ENCODE data around the gene SAMD11.

DNA sequence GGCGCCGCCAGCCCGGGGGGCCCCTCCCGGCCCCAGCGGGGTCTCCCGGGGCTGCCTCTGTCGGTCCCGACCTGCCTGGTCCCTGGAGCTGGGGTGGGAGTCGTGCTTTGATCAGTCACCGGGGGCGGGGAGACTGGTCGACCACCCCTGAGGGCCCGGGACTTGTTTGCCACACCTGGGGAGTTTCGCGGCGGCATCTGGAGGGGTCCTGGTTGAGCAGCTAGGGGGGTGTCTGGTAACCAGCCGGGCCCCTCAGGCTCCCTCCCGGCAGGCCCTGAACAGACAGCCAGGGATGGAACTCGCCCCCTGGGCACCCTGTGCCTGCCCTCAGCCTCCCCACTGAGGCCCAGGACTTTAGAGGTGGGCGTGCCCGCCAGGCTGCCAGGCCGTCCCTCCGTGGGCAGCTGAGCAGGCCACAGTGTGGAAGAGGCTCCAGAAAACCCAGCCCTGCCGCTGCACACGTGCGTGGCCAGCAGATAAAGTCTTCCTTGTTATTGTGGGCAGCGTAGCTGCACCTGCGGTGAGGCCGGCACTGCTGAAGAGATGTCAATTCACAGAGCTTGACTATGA, 13.3 kb upstream of the SAMD11 start:
- TF ChIP-seq, protein P1, sequence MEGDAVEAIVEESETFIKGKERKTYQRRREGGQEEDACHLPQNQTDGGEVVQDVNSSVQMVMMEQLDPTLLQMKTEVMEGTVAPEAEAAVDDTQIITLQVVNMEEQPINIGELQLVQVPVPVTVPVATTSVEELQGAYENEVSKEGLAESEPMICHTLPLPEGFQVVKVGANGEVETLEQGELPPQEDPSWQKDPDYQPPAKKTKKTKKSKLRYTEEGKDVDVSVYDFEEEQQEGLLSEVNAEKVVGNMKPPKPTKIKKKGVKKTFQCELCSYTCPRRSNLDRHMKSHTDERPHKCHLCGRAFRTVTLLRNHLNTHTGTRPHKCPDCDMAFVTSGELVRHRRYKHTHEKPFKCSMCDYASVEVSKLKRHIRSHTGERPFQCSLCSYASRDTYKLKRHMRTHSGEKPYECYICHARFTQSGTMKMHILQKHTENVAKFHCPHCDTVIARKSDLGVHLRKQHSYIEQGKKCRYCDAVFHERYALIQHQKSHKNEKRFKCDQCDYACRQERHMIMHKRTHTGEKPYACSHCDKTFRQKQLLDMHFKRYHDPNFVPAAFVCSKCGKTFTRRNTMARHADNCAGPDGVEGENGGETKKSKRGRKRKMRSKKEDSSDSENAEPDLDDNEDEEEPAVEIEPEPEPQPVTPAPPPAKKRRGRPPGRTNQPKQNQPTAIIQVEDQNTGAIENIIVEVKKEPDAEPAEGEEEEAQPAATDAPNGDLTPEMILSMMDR (conservative IDR thresholded peaks at IDR 0.05 in 1 of 2, IDR thresholded peaks at IDR 0.05 in 1 of 2; ENCODE audit: extremely low read depth in 1 of 2, insufficient read depth in 1 of 2, low read depth in 1 of 2, low read length in 2 of 2): no peak
- peak; percentile 52 for TF ChIP-seq EZH2 (IDR thresholded peaks at IDR 0.05; ENCODE audit: borderline replicate concordance, low read length)

All from mammary epithelial cell (primary cell).